Left renal cortex interstitium (tissue), 4 donors: ENCODE results near the gene TUBAL3. TPM values are rescaled to one million over a fixed set of nuclear protein-coding genes. Genes with fewer than 3 reads are reported as not detected.

Experiments
- DNase-seq, 4 donors: peaks; one replicate each; pipeline ENCODE4 v3.0.0-alpha.2; 2013; ENCODE audit warnings: low read depth in 4 of 4, low spot score in 2 of 4, missing footprints in 1 of 4
- polyA plus RNA-seq, 4 donors: library from polyadenylated mRNA; unstranded; fragments of 120-200 nt; gene quantifications; one replicate each; pipeline ENCODE4 v1.2.1, GENCODE V29; 2013; ENCODE audit not compliant: insufficient read length in 4 of 4

TUBAL3 gene
- polyA plus RNA-seq = under 1 TPM; 0.22 to 0.59 (median 0.31) TPM

DNA sequence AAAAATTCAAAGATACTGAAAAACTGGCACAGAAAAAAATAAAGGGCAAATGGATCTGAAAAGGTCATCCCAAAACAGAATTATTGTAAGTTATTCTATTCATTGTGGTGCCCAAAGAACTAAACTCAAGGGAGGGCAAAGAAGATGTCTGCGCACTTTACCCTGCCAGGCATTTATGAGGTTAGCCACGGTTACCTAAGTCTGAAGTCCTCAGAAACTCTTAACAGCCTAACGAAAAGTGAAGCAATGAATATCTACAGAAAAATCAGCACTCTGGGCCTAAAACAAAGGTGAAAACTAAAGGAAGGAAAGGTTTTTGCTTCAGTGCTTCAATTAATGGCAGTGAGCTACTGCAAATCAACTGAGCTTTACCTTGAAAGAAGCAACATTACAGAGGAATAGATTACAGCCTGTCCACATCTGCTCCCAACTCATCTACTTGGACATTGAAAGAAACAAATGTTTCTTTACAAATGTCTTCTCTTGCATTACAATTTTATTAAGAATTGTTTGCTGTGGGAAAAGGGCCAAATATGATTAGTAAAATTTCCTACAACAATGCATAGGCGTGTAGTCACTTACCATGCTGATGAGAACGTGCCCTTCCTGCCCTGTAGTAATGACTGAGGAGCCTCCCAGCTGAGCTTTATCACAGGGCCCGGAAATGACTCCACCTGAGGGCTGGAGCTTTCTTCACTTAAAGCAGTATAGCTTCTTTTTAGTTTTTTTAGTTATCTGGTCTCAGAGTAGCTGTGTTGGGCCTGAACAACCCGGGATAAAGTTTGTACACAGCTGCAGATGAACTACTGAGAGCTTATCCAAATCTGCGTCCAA lies at the start of gene TUBAL3:
Gene TUBAL3 (minus strand): TSS at position 621 of the 834 bp plus-strand sequence. CDS start 36 bp downstream, at position 585.
- no peak for DNase-seq

DNA sequence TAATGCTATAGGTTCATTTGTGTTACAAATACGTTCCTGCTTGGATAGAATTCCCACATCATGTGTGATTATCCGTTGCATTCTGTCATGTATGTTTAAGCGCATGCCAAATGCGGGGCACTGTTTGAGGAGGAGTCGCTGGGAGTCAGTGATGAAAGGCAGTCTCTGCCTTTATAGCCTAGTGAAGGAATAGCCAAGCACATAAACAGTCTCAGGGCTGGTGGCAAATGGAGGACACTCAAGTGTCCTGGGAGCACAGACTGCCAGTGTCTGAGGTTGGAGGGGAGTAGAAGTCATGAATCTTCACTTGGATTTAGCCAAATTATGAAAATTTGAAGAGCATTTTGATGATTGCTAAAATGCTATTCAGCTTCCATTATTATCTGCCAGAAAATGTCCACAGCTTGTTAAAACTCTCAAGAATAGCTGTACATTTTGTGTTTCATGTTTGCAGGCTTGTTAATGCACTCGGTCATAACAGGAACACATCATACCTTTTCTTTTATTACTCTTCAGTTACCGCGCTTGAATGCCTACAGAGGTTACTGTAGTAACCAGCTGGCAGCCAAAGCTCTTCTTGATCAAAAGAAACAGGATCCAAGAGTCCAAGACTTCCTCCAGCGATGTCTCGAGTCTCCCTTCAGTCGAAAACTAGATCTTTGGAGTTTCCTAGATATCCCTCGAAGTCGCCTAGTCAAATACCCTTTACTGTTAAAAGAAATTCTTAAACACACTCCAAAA lies 49.3 kb upstream of the TUBAL3 start:
- no peak for DNase-seq

- no peak for DNase-seq
Measured at GRCh38 chr10:5450605-5451384, 46.2 kb upstream of the TUBAL3 start.

- DNase-seq = no peak
Measured at GRCh38 chr10:5449823-5450222, 45.2 kb upstream of the TUBAL3 start.

DNA sequence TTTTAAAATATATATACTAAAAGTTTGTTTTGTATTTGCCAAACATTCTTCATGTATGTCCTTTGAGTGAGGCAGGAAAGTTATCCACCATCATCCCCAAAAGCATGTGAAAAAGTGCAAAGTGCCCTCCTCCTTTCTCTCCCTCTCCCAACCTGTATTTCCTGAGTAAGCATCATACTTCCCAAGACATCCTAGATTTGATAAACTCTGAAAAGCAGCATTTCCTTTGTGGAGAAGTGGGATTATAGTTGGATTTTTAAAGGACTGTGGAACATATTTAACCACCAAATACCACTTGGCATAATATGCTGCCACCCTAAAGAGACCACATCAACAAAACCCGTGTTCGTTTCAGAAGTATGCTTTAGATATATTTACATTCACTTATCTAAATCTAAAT lies 44.6 kb upstream of the TUBAL3 start:
- no peak for DNase-seq

DNA sequence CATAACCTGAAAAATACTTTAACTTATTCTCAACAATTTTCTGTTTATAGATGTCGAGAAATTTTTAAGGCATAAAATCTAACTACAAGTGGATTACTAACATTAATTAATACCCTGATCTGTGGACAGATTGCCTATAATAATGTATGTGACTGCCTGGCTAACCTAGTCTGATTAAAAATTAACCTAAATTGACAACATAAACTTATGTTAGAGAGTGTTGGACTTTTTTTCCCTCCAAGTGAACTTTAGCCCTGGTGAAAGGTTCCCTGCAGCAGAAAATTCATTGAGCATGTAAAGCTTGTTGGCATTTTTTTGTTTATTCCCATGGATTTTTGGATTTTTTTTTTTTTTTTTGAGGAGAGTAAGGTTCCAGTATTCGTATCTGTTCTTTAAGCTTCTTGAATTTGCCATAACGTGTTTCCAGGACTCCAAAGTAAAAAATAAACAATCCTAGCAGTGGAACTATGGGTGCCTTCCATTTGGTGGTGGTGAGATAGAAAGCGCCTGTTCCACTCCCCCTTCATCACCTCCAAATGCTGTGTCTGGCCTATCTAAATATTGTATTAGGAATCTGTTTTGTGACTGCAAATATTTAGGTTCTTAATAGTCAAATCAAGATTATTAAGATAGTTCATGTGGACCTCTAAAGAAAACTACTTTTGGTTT lies 43.8 kb upstream of the TUBAL3 start:
- DNase-seq = no peak

- no peak for DNase-seq
Measured at GRCh38 chr10:5447611-5448071, 43.0 kb upstream of the TUBAL3 start.

GRCh38 chr10:5447056-5447455 lies 42.4 kb upstream of the TUBAL3 start:
- no peak for DNase-seq

GRCh38 chr10:5446390-5446926 lies 41.8 kb upstream of the TUBAL3 start:
- DNase-seq = peak in 3 of 4 donors; percentile 66 to 82 (median 77)

DNA sequence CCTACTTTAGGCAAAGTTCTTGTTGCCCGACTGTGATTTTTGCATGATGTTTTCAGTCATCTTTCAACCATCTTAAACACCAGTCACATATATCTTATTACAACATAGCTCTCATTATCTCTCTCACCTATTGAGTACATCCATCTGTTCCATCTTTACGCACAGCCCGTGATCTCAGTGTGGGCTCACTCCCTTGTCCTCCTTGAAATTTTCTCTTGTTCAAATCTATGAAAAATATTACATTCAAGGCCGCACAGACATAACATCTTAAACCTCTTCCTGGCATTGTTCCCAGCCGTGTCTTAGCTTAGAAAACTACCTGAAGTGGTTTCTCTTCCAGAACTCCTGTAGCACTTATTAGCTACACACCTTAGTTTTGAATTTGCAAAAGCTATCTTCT lies 40.4 kb upstream of the TUBAL3 start:
- no peak for DNase-seq

DNA sequence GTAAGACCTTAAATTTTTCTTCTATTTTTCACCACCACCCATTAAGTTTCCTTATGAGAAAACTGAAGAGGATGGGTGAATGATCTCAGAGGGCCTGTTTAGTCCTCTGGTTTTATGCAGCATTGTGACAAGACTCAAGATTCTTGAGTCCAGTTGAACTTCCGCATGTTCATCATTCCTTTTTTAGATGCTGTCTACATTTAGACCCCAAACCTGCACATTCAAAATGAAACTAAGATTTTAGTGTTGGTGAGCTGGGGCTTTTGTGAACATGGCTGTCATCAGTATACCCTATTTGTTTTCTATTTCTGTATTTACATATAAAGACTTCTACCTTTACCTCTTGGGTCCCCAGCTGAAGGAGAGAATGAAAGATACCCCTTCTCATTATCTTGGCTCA lies 38.8 kb upstream of the TUBAL3 start:
- DNase-seq = no peak

- no peak for DNase-seq
Measured at GRCh38 chr10:5442990-5443370, 38.4 kb upstream of the TUBAL3 start.

DNA sequence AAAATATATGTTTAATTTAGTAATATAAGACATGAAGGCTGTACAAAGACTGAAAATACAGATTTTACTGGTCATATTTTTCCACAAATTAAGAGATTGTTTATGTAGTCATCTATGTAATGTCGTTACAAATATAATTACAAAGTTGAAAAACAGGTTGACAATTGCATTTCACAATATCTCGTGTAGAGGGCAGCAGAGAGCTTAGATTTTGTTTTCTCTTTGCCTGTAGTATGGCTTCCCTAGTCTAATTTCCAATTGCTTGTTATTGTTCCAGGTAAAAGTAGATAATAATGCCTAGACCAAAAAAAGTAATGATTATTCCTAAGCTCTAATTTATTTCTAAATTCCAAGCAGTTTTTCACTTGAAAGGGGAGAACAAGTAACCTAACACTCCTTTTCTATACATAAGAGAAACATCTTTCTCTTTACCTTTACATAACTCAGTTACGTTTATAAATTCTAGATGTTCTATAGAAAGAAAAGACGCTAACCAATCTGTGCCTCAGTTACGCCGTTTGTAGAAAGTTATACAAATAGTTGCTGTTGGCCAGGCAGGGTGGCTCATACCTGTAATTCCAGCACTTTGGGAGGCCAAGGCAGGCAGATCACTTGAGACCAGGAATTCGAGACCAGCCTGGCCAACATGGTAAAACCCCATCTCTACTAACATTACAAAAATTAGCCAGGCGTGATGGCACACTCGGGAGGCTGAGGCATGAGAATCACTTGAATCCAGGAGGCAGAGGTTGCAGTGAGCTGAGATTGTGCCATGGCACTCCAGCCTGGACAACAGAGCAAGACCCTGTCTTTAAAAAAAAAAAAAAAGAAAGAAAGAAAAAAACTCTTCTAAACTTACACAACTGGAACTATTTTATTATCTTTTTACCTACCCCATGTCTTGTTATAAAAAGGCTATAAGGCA lies 37.7 kb upstream of the TUBAL3 start:
- peak in 1 of 4 donors; percentile 55 for DNase-seq

DNA sequence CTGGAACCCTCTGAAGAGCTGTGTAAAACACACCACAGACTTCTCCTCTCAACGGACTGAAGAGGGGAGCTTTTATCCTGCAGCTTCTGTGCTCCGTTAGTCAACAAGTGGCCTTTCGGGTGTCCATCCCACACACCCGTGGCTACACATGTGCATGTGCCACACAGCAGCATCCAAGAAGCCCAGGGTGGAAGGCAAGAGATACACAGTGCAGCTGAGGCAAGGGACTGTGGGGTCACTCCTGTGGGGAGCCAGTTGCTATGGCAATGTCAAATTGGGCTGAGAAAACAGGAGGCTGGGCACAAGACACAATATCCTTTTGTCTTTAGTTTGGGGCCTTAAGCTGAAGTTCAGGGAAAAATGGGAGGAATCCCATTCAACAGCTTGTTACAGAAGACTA lies 36.5 kb upstream of the TUBAL3 start:
- no peak for DNase-seq

- DNase-seq = no peak
Measured at GRCh38 chr10:5440206-5440605, 35.6 kb upstream of the TUBAL3 start.

- DNase-seq = no peak
Measured at GRCh38 chr10:5435328-5435727, 30.7 kb upstream of the TUBAL3 start.

- no peak for DNase-seq
Measured at GRCh38 chr10:5434017-5434753, 29.6 kb upstream of the TUBAL3 start.

DNA sequence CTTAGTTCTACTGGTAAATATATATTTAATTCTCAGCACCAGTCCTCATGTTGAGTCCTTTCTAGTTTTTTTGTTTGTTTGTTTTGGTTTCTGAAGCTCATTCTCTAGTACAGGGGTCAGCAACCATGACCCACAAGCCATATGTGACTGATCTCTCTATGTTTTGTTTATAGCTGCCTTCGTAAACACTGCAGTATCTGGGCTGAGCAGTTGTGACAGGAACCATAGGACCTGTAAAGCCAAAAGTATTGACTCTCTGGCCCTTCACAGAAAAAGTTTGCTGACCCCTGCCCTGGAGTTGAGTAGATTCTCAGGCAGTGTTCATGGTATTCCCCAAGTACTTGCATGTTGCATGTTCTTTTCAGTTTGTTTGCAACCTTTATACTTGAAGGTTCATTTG lies 28.6 kb upstream of the TUBAL3 start:
- no peak for DNase-seq
